ENCODE results near the gene GNG7. TPM values are rescaled to one million over a fixed set of nuclear protein-coding genes. Genes with fewer than 3 reads are reported as not detected.

Gene GNG7
- total RNA-seq, 6 experiments from 2014 or later = 1.3 to 3.7 (median 2.3) TPM

DNA sequence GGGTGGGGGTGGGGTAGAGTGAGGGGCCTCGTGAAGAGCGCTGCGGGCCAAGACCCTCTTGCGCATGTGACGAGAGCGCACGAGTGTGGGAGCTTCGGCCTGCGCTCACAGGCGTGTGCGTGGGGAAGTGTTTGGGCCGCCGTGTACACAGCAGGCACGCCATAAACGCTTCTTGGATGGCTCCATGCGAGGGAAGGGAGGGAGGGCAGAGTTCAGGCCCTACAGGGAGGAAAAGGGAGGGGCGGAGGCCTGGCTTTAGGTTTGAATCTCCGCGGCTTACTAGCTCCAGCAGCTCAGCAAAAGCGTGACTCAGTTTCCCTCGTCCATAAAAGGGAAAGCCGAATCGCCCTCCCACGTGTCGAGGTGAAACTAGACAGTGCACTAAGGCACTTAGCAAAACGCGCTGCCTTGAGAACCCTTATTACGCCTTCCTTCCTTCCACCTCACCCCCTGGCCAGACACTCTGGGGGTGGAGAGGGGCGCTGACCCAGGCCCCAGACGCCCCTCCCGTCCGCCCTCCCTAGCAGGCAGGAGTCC lies 214.0 kb downstream of the GNG7 start:
- DNase-seq (peak in 2 of 3 donors; percentile 36 to 68), ATAC-seq (peak; percentile 34 to 66 (median 56))
- Histone ChIP-seq H3K27ac (peak overlapping the region in 1 of 3 donors; percentile 24), H3K4me3 (peak overlapping the region; percentile 26 to 48 (median 45)), H3K4me1 (peaks cover 0 to 23% (median 4%) of the 10 kb centered on the region in 4 donors), H3K36me3 (no peaks in the 10 kb centered on the region), H3K27me3 (no peaks in the 10 kb centered on the region), H3K9me3 (no peaks in the 10 kb centered on the region)
- TF ChIP-seq, protein P1, sequence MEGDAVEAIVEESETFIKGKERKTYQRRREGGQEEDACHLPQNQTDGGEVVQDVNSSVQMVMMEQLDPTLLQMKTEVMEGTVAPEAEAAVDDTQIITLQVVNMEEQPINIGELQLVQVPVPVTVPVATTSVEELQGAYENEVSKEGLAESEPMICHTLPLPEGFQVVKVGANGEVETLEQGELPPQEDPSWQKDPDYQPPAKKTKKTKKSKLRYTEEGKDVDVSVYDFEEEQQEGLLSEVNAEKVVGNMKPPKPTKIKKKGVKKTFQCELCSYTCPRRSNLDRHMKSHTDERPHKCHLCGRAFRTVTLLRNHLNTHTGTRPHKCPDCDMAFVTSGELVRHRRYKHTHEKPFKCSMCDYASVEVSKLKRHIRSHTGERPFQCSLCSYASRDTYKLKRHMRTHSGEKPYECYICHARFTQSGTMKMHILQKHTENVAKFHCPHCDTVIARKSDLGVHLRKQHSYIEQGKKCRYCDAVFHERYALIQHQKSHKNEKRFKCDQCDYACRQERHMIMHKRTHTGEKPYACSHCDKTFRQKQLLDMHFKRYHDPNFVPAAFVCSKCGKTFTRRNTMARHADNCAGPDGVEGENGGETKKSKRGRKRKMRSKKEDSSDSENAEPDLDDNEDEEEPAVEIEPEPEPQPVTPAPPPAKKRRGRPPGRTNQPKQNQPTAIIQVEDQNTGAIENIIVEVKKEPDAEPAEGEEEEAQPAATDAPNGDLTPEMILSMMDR (IDR thresholded peaks at IDR 0.05) = no peak
- no peak for TF ChIP-seq POLR2A (IDR thresholded peaks at IDR 0.05)
- intact Hi-C loops (cut with DNase I) = loop anchor here (5.0 to 10.0 kb wide), 2 partner anchors 46 to 54 kb away; no protein-coding TSS in a partner anchor
- 6% methylated on average over 17 of the region's 32 CpGs for WGBS (ENCODE audit: insufficient coverage, low coverage, low lambda C conversion rate, missing lambda C conversion rate)

DNA sequence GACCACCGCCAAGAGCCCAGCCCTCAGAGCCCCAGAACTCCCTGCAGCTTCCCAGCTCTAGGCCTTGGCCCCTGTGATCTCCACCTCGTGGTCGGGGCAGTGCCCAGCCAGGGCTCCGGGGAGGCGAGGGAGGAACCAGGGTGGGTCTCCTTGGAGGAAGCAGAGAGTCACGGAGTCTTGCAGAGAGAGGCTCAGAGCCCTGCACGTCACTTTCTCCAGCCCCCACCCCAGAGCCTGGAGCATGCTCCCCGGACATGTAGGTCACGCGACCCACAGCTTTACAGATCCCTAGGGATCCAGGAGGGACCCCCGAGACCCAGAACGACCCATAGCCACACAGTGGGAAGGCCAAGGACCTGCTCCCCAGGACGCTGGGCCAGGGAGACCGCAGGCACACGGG lies 214.7 kb downstream of the GNG7 start:
- intact Hi-C loops (cut with DNase I) = loop anchor here (5.0 to 10.0 kb wide), 2 partner anchors 47 to 54 kb away; no protein-coding TSS in a partner anchor
- TF ChIP-seq, protein P1 (IDR thresholded peaks at IDR 0.05) = no peak
- TF ChIP-seq POLR2A (IDR thresholded peaks at IDR 0.05) = no peak
- H3K27me3 ChIP-seq = no peaks in the 10 kb centered on the region
- H3K4me1 ChIP-seq = peaks cover 0 to 23% (median 4%) of the 10 kb centered on the region in 4 donors
- WGBS (ENCODE audit: insufficient coverage, low coverage, low lambda C conversion rate, missing lambda C conversion rate) = no CpG with 5 or more reads among the region's 15 CpGs
- ATAC-seq (peak in 2 of 4 donors; percentile 7 to 8), DNase-seq (peak in 1 of 3 donors; percentile 39)
- H3K9me3 ChIP-seq = no peaks in the 10 kb centered on the region
- H3K36me3 ChIP-seq = no peaks in the 10 kb centered on the region
- H3K4me3 ChIP-seq = no peak overlapping the region
- no peak overlapping the region for H3K27ac ChIP-seq

DNA sequence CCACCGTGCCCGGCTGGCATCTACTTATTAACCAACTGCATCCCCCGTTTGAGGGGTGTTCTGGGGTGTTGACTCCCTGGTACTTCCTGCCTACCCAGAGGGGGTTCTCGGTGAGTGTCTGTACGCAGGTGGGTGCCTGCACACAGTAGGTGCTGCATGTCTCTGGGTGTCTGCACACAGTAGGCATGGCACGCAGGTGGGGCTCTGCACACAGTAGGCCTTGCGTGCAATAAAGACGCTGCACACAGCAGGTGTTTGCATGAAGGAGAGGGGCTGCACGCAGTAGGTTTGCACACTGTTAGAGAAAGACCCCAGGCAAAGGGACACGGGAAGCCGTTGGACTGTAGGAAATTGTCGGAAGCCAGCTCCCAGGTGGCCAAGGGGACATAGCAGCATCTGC lies 215.4 kb downstream of the GNG7 start:
- Histone ChIP-seq H3K36me3 (no peaks in the 10 kb centered on the region), H3K9me3 (no peaks in the 10 kb centered on the region), H3K4me1 (peaks cover 0 to 23% (median 4%) of the 10 kb centered on the region in 4 donors), H3K27ac (no peak overlapping the region), H3K4me3 (no peak overlapping the region), H3K27me3 (no peaks in the 10 kb centered on the region)
- ATAC-seq (no peak), DNase-seq (no peak)
- WGBS (ENCODE audit: insufficient coverage, low coverage, low lambda C conversion rate, missing lambda C conversion rate) = 33% methylated on average over 2 of the region's 12 CpGs
- intact Hi-C loops (cut with DNase I) = loop anchor here (5.0 to 10.0 kb wide), 2 partner anchors 48 to 55 kb away; no protein-coding TSS in a partner anchor
- TF ChIP-seq, protein P1 (IDR thresholded peaks at IDR 0.05) = no peak
- TF ChIP-seq POLR2A (IDR thresholded peaks at IDR 0.05) = no peak

DNA sequence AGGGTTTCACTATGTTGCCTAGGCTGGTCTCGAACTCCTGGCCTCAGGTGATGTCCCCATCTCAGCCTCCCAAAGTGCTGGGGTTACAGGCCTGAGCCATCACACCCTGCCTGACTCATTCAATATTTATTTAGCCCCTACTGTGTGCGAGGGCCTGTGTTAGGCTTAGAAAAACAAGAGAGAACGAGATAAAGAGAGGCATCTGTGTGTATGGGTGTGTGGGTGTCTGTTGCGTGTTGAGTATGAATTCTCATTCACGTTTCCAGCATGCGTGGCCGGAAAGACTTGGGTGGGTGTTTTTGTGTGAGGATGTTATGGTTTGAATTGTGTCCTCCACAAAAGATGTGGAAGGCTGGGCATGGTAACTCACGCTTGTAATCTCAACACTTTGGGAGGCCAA lies 217.1 kb downstream of the GNG7 start:
- peaks cover 0 to 20% (median under 1%) of the 10 kb centered on the region in 4 donors for H3K4me1 ChIP-seq
- no peak for DNase-seq
- TF ChIP-seq, protein P1 (IDR thresholded peaks at IDR 0.05) = no peak
- no peak for TF ChIP-seq POLR2A (IDR thresholded peaks at IDR 0.05)
- WGBS (ENCODE audit: insufficient coverage, low coverage, low lambda C conversion rate, missing lambda C conversion rate) = 68% methylated on average over 6 of the region's 8 CpGs
- H3K27me3 ChIP-seq = no peaks in the 10 kb centered on the region
- no peaks in the 10 kb centered on the region for H3K9me3 ChIP-seq
- H3K27ac ChIP-seq = no peak overlapping the region
- no peaks in the 10 kb centered on the region for H3K36me3 ChIP-seq
- H3K4me3 ChIP-seq = no peak overlapping the region
- ATAC-seq = no peak
- intact Hi-C loops (cut with DNase I) = loop anchor here (5.0 to 10.0 kb wide), 2 partner anchors 49 to 57 kb away; no protein-coding TSS in a partner anchor

Data from right lobe of liver (tissue), 6 donors.